GM04504 (cell line): ENCODE measurements around the gene ALX3.

Source experiments
- DNase-seq: peaks from one replicate; pipeline ENCODE4 v3.0.0-alpha.2; 2012; ENCODE audit warnings: low read depth

Gene ALX3

GRCh38 chr1:110070671-110071242 is at the start of gene ALX3:
ALX3 (minus strand) TSS chr1:110070672; CDS start chr1:110070612, 60 bp downstream.
- DNase-seq = no peak

GRCh38 chr1:110119843-110120242 is 49.4 kb upstream of the ALX3 start:
- DNase-seq = no peak

GRCh38 chr1:110118636-110119396 is 48.3 kb upstream of the ALX3 start:
- DNase-seq = no peak

DNA sequence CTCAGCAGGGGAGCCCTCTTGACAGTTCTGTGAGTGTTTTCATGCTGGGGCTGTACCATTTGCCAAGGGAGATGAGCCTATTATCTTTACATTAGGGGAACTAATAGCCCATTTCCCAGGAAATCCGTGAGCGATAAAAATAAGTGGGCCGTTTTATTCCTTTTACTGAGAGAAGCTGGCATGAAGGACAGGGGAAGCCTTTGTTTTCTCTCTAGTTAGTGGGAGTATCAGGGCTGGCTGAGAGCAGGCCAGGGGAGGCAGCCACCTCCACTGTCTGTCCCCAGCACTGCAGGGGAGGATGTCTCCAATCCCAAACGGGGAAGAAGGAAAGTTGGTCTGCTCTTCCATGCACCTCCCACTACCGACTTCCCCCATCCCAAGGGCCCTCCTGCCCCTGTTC is 44.3 kb upstream of the ALX3 start:
- DNase-seq = no peak

DNA sequence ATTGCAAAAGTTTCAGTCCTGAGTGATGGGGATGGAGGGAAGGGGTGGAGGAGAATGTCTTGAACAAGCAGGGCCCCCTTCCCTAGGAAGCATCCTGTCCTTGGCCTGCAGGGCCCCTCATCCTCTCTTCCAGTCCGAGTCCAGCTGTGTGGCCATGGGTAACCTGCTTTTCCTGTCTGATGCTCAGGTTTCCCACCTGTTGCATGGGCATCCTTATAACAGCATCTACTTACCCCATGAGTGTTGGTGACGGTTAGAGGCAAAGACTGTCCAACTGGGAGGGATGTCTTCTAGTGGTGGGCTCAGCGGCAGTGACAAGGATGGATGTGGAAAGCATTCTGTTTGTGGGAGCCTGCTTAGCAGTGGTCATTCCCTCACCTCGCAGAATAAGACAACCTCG is 43.7 kb upstream of the ALX3 start:
- DNase-seq = no peak

DNA sequence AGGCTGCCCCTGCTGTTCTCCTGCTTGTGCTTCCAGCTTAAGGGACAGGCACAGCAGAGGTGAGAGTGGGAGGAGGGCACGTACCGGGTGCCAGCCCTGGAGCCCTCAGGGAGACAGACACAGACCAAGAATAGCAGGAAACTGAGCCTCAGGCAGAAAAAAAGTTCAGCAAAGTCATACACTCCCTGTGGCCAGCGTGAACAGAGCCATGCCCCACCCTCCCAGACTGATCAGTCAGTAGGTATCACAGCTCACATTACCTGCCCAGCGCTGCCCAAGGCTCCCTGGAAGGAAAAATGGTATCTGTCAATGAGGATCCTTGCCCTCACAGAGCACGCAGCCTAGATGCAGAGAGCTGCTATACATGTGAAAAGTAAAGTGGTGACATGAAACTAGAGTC is 43.1 kb upstream of the ALX3 start:
- DNase-seq = no peak

GRCh38 chr1:110112656-110113055 is 42.2 kb upstream of the ALX3 start:
- no peak for DNase-seq

DNA sequence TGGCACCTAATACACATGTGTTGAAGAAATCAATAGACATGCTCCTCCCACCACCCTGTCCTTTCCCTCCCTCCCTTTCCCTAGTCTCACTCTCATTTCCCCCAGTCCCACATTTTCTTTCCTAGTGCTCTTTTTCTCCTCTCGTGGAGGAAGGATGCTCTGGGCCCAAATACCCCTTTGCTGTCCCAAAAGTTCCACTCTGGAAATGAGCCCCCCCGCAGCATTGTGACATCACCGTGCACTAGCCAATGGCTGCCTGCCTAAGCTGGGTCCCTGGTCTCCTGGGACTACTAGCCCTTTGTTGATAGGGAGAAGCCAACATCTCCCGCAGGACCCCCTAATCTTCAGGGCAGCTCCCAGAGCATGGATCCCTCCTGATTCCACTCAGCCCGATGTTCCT is 41.7 kb upstream of the ALX3 start, which contains the start of gene UBL4B:
Gene UBL4B (plus strand): TSS at position 301 of the 400 bp plus-strand sequence. CDS start 92 bp downstream, at position 393.
- no peak for DNase-seq

DNA sequence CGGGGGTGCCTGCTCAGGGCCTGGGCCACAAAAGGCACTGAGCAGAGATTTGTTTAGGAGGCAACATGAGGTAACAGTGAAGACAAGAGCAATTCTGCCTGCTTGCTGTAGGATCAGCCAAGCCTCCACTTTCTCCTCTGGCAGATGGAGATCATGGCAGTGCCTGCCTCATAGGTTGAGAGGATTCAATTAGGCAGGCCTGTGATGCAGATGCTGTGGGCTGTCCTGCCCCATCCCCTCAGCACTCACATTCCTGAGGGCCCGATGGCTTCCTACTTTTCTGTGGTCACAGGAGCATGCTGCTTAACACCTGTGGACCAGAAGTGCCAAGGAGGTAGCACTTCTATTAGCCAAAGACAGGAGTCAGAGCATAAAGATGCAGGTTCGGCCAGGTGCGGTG is 40.6 kb upstream of the ALX3 start:
- no peak for DNase-seq

GRCh38 chr1:110107867-110108469 is 37.5 kb upstream of the ALX3 start:
- no peak for DNase-seq

DNA sequence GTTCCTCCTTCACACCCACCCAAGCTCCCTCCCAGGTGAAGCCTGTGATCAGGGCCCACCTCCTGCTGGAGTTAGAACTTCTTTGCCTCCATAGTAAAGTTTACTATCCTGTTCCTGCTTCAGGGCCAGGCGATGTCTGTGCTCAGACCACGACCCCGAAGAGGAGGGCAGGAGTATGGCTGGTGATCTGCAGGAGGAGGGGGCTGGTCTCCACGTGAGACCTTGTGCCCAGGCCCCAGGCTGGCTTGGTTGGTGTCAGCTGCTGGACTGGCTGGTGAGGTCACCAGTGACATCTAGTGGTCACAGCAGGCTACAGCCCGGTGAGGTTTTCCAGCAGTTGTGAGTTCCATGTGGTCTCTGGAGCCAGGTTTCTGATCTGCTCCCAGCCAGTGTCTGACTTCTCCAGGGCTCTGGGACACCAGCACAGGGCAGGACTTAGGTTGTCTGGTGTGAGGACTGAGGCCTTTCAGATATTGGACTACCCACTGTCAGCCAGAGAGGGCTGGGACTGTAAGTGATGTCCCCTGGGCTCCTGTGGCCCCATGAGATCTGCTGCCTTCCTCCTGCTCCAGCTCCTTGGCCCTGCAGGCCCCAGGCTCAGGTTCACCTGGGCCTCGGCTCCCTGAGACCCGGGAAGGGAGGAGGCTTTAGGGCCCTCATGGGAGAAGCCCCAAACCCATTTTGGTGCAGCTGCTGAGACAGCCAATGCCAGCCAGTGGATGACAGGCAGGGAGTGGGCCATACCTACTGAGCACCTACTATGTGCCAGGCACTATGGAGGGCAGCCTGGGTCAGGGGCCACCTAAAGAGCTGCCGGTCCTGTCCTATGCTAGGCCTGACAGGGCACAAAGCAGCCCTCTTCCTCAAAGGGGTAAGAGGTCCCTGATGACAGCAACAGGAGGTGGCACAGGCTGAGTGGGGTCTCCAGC is 35.8 kb upstream of the ALX3 start:
- peak; percentile 28 for DNase-seq

DNA sequence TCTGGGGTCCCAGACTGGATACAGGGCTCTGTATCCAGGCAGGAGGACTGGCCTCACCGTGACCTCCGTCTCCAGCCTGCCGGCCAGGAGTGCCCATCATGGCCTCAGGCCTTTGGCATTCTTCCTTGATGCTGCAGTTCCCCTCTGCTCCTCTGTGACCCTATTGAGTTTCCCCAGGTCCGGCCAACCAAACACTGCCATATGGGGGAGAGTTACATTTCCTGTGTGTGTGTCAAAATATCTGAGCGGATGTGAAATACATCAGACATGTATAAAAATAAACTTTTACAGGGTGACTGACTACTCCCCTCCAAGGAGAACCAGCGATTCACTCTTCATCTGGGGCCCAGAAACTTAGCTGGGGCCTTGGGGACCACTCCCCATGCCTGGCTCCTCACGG is 31.6 kb upstream of the ALX3 start:
- no peak for DNase-seq

GRCh38 chr1:110100335-110100734 is 29.9 kb upstream of the ALX3 start:
- no peak for DNase-seq

DNA sequence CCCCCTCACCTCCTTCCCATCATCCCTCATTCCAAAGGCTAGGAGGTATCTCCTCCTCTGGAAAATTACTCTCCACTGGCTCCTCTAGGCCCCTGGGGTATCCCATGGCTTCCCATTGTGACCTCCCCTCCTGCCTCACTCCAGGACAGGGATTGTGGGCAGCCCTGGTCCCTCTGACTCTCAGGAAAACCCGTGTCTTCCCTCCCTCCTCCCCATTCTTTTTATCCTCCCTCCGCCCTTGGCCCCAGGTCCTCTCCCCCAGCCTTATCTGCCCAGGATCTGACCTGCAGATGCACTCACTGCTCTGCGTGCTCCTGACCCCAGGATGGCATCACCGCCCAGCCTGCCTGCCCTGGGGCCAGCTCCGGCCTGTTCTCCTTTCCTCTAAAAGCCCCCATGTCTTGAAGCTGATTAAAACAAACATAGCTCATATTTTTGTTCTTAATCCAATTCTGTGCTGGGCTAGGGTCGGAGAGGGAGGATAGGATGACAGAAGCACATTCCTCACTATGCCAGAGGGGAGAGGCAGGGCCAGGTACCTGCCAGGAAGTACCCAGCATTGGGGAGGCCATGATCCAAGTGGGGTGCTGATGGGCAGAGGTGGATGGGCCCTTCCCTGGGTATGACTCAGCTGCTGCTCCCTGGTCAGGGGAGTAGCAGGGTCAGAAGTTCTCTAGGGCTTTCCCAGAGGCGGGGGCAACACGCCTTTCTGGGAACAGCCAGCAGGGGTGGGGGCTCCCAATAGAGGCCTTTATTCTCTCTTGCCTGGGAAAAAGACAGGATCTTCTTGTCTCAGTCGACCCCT is 28.0 kb upstream of the ALX3 start:
- DNase-seq = no peak

DNA sequence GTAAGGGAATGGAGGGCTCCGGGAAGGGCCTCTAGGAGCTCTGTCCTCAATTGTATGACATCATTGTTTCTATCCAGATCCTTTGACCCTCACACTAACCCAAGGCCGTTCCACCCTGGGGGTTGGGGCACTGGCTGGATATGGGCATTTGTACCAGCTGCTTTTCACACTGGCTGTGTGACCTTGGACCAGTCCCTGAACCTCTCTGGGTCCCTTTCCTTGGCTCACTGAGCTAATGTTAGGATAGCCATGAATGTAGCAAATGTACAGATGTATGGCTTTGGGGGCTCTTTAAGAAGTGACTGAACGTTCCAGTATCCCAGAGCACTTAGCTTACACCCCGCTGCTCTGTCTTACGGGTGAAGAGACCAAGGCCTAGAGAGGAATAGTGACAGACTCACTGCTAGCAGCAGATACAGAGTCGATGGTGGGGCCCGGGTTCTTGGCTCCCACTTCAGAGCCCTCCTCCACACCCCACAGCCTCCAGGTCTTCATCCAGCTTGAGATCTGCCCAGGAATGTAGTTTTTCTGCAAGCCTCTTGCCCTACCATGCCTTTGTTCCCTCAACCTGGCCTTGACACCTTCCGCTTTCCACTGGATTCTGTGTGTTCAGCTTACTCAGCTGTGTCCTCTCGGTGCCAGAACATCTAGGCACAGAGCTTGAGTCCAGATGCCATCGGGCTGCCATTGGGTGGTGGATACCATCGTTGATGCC is 27.2 kb upstream of the ALX3 start:
- no peak for DNase-seq

GRCh38 chr1:110094931-110095654 is 24.6 kb upstream of the ALX3 start:
- DNase-seq = no peak

DNA sequence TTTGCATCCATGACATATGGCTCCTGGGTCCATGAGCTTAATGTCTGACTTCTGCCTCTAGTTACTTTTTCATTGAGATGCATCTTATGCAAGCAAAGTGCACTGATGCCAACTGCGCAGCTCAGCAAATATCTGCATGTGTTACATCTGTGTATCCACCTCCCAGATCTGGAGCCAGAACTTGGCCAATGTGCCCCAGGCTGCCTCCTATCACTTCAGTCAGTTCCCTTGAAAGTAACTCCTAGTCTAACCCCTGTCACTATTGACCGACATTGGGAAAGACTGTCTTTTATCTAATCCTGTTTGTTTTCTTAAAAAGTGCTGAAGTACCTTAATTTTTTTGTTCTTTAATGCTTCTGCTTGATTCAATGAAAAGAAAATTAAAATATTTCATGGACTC is 22.5 kb upstream of the ALX3 start:
- no peak for DNase-seq

DNA sequence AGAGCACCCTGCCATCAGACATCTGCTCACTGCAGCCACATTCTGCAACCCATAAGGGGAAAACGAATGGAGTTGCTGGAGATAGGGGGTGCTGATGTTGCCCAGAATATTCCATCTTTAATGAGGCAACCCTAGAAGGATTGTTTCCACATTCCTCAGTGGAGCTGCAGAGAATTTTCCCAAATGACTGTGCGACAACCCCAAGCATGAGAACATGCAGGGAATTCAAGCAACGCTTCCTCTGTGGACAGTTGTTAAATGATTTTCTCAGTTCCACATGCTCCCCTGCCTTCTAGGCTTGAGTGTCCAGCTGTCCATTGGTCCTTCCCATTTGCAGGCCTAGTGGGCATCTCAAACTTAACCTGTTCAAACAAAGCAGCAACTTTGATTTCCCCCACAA is 21.3 kb upstream of the ALX3 start:
- DNase-seq = no peak

GRCh38 chr1:110091381-110091780 is 20.9 kb upstream of the ALX3 start:
- no peak for DNase-seq
